GM19328 (cell line): ENCODE measurements around the gene JAZF1.
"Not testable (repeated sequence)": the region's sequence is repeated elsewhere in the genome, so short reads cannot be mapped to it uniquely, and the experiment has no call there.

Experiments
- ATAC-seq: cut with Tn5 transposase; IDR thresholded peaks from one replicate; pipeline ENCODE4 v1.9.1; 2021; ENCODE audit warnings: mild to moderate bottlenecking, moderate library complexity; ENCODE audit not compliant: unreplicated experiment

Gene JAZF1

DNA sequence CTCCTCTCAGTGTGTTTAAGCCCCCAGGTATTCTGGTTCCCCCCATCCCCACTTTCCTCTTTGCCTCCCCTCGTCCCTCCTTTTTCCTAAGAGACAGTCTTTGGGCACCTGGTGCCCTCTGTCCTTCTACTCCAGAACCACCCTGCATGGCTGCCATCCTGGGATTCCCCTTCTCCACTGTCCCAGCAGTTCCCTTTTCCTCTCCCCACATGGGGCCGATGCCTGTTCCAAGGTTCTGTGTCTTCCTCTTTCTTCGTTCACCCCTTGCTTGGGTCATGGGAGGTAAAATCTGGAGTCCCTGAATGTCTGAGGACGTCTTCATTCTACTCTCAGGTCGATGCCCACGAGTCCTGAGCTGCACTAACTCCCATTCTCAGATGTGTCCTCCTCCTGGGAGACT lies 319.8 kb downstream of the JAZF1 start:
- no peak for ATAC-seq

DNA sequence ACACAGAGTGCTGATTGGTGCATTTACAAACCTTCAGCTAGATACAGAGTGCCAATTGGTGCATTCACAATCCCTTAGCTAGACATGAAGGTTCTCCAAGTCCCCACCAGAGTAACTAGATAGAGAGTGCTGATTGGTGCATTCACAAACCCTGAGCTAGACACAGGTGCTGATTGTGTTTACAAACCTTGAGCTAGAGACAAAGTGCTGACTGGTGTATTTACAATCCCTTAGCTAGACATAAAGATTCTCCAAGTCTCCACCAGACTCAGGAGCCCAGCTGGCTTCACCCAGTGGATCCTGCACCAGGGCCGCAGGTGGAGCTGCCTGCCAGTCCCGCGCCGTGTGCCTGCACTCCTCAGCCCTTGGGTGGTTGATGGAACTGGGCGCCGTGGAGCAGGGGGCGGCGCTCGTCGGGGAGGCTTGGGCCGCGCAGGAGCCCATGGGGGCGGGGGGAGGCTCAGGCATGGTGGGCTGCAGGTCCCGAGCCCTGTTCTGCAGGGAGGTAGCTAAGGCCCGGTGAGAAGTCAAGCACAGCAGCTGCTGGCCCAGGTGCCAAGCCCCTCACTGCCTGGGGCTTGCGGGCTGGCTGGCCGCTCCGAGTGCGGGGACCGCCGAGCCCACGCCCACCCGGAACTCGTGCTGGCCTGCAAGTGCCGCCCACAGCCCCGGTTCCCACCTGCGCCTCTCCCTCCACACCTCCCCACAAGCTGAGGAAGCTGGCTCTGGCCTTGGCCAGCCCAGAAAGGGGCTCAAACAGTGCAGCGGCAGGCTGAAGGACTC lies 323.7 kb downstream of the JAZF1 start:
- ATAC-seq: not testable (repeated sequence)

DNA sequence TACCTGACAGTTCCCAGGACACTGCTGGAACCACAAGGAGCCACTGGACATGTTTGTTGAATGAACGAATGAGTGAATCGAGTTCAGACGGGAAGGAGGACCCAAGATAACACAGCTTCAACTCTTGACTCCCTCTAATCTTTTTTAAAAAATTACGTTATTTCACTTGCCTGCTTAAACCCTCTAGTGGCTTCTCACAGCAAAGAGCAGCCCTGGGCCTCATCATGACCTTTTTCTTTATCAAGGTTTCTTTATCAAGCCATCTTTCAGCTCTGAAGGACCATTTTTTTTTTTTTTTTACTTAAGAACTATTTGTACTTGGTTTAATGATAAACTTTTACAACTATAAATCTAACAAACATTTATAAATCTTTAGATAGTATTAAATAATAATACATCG lies 330.1 kb downstream of the JAZF1 start:
- ATAC-seq: no peak

DNA sequence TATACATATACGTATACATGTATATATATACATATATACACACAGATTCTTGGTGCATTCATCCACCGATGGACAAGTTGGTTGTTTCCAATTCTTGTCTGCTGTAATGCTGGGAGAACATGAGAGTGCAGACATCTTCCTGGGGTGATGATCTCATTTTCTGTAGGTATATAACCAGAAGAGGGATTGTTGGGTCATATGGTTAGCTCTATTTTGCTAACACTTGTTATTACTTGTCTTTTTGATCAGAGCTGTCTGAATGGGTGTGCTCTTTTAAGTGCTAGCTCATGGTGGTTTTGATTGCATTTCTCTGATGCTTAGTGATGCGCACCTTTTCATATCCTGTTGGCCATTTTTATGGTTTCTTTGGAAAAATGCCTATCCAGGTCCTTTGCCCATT lies 334.2 kb downstream of the JAZF1 start:
- no peak for ATAC-seq

DNA sequence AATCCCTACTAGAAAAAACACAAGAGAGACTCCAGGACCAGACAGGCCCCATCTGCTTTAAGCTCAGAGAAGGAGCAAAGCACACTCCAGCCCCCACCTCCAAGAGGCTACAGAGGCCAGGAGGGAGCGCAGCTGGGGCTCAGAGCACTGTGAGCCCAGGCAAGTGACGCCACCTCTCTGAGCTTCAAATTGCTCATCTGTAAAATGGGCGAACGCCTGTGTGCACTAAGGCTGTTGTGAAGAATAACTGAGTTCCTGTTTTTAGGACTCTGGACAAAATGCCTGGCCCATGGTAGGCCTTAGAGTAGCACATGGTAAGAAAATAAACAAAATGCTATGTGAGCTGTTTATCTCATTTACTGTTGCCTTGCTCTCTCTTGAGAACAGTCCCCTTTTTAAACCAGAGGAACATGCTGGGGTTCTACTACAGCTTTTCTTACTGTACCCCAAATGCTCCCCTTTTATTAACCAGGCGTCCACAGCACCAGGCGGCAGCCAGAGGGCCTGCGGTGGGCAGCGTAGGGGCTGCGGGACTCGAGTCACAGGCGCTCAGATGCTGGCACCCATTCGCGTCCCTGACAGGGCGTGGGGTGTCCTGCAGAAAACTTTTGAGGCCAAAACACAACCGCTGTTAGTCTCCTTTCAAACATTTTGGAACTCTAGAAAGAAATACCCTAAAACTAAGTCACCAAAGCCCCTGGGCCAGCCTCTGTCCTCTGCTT lies 336.9 kb downstream of the JAZF1 start:
- no peak for ATAC-seq

DNA sequence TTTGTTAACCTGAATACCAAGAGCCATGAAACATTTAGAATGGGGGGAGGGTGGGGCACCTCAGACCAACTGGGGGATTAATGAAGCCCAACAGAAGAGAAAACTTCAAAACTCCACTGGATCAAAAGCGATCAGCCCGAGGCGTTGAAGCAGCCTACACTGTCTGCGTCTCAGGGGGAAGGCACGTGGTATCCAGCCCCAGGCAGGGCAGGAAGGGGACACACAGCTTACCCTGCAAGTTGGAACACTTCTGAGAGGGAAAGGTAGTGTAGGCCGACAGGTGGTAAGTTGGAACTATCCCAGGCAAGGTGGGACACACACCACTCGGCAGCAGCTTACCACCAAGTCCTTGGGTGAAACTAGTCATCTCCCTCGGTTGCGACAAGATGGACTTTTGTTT lies 337.7 kb downstream of the JAZF1 start:
- no peak for ATAC-seq

DNA sequence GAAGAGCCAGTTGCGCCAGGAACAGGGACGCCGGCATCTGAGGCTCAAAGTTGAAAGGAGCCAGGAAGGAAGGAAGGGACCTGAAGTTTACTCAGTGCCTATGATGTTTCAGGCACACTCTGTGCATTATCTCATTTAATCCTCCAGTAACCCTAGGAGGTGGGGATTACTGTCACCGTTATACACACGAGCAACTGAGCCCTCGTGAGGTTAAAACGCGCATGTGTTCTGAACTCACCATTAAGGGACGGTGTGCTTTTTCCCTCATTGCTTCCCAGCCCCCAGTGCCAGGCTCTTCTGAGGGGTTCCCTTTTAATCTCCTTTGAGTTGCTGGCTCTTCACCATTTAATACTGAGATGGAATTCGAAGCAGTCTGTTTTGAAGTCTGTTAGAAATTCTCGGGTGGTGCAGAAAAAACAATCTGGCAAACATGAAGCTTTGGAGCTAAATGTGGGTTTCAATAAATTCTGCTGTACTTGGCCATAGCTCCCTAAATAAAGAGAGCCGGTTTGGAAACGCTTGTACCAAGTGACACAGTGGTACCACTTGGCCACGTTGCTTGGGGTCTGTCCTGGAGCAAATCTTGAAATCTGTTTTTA lies 338.4 kb downstream of the JAZF1 start:
- ATAC-seq: no peak

DNA sequence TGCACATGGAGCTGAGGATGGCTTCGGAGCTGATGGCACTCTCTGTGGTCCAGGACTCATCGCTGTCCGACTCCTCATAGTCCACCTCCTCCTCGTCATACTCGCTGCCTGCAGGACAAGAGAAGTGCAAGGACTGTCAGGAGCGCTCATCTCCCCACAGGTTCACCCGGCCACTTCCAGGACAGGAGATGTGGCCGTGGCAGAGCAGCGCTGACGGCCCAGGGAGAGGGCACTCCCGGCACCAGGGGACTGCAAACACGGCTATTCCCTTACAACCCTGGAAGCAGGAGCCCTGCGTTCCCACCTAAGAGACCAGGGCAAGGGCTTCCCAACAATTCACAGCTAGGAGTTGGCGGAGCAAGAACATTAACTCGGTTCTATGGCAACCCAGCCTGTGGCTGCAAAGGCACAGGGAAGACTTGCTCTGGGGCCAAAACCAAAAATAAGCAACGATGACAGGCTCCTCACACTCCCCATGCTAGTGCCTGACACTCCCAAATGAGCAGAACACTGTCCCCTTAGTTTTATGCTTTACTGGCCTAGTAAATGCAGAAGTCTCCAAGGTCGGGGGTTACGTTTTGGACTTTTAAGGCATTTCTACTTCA lies 339.7 kb downstream of the JAZF1 start:
- no peak for ATAC-seq

DNA sequence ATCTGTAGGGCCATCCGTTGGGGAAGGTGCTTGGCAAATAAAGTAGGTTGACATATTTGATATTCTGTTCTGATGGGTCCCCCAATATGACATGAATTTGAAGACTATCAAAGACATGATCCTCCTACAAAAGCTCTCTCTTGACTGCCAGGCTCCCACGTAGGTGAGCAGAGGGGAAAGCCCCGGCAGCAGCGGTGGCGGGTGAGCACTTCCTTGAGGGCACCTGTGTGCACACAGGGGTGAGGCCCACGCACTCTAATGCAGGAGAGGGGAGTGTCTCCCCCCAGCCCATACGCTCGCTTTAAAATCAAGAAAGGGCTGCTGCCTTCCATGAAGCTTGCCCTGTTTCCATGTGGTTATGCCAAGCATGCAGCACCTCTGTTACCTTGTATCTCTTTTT lies 340.3 kb downstream of the JAZF1 start:
- ATAC-seq: no peak

DNA sequence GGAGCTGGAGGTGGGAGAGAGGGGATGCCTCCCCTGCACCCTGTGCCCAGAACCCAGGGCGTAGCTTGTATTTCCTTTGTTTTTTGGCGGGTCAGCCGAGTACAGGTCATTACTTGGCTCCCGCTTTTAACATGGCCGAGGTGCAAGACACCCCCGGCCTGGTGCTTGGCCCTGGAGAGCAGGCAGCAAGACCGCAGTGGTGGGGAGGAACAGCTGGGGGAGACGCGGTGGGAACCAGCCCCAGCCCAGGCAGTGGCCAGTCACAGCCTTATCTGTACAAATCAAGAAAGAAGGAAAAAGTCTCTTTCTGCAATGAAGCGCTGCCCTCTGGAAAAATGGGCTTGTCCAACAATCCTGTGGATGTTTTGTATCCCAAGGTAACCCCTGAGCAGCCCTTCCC lies 341.5 kb downstream of the JAZF1 start:
- ATAC-seq: no peak

DNA sequence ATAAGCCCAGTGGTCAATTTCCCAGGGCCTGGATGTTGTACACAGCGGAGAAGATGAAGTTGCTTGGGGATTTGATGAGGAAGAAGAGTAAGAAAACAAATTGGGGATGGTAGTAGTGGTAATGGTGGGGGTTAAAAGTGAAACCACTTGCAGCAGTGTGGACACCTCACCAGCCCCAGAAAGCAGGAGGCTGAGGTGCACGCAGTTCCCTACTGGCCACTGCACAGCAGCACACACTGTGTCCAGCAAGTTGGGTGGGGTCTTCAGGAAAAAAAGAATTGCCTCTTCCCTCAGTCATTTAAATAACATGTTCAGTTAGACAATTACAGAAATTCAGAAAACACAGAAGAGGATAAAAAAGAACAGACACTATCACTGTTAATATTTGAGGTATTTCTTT lies 344.1 kb downstream of the JAZF1 start:
- no peak for ATAC-seq

DNA sequence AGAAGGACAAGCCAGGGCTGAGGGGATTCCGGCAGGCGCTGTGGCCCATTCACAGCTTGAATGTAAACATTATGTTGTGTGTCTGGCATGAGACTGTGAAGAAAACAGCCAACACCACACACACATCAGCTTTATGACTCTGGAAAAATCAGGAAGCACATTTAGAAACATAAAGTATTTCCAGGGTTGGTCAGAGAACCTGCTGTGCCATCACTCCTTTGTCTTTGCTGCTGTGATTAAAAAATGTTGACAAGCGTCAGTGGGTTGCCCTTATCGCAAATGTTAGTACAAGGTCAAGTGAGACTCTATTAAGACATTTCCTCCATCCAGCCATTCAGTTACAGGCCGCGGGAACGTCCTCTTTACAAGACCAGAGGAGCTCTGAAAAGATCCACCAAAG lies 345.2 kb downstream of the JAZF1 start:
- ATAC-seq: no peak

DNA sequence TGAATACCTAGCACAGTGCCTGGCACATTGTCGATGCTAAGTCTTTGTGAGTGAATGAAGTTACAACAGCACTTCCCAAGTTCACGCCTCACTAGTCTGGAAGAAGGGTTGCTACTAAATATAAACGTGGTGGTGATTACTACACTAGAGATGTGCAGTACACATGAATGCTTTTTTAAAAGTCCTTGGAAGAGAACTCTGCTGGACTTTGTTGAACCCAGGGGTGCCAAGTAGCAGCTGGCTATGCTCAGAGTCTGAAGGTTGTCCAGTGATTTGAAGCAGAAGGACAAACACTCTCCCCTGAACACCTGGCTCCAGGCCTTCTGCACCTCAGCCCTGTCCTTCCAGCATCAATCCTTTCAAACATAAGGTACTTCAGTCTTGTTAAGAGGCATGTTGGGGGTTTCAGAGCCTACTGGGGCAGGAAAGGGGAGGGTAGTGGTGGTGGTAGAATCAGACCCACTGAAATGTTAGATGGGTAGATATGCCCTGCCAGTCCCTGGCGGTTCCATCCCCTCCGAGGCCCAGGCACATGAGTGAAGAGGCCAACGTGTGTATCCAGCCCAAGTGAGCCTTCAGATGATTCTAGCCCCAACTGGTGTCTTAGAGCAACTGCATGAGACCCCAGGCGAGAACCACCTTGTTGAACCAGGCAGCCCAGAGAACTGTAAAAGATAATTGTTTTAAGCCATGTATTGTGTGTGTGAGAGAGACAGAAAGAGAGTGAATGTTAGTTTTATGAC lies 346.2 kb downstream of the JAZF1 start:
- ATAC-seq: no peak

DNA sequence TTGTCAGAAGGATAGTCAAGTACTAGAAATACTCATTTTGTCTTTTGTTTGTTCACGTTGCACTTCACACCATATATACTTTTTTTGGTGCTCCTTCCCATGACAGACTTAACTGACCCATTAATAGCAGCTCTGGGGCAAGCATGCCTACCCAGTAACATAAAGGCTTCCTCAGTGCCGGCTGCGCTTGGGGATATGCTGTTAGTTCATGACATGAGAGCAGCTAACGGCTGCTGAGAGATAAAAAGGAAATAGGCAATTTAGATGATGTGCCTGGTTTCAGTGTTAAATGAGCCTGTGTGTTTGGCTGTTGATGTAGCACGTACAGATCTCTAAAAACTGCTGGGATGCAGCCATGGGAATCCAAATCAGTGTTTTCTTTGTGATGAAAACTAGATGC lies 354.2 kb downstream of the JAZF1 start:
- no peak for ATAC-seq

DNA sequence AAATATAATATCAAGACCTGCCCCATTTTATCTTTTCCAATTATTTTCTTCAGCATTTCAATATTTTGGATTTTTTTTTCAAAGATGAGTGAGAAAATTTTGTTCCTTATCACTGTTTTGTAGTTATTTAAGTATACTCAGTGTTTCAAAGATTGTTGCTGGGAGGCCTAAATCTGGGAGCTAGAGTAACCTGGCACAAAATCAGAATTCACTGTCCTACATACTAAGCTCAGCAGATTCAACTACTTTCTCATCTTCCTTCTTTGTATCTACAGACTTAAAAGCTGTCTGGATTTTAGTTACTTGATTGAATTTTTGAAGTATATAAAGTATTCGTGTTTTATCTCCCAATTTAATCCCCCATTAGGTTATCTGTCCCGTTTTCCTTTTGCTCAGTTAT lies 354.7 kb downstream of the JAZF1 start:
- ATAC-seq: no peak

DNA sequence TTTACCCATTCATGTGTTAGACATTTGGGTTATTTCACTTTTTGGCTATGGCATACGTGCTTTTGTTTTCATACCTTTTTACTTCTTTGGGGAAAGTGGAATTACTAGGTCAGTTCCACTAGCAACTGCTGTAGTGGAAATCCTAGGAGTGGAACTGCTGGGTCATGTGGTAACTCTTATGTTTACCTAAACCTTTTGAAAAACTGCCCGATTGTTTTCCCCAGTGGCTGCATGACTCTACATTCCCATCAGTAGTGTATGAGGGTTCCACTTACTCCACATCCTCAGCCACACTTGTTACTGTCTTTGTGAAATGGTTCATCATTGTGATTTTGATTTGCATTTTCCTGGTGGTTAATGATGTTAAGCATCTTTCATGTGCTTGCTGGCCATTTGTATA lies 358.4 kb downstream of the JAZF1 start:
- ATAC-seq: no peak

DNA sequence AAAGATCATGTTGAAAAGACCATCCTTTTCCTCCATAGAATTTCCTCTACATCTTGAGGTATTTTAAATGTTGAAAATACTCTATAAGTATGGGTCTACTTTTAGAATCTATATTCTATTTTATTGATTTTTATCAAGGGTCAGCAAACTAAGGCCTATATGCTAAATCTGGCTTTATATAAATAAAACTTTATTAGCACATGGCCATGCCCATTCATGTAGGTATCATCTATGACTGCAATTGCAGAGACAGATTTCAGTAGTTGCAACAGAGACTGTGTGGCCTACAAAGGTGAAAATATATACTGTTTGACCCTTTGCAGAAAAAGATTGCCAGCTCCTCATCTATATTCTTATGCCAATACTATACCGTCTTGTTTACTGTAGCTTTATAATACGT lies 367.9 kb downstream of the JAZF1 start:
- no peak for ATAC-seq

DNA sequence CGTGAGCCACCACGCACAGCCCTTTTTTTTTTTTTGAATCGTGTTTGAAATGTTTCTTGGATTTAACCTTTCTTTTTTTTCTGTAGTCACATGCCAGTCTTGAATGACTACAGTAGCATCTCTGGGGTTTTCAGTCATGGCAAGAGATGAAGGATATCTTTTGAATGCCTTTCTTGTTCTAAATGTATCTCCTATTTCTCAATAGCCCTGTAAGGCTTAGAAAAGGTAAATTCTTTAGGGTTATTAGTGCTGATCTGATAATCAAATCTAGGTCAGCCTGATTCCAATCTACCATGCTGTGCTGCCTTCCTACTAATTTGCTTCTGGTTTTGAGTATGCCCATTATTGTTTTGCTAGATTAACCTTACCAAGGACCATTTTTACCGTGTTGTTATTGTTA lies 370.4 kb downstream of the JAZF1 start:
- no peak for ATAC-seq

DNA sequence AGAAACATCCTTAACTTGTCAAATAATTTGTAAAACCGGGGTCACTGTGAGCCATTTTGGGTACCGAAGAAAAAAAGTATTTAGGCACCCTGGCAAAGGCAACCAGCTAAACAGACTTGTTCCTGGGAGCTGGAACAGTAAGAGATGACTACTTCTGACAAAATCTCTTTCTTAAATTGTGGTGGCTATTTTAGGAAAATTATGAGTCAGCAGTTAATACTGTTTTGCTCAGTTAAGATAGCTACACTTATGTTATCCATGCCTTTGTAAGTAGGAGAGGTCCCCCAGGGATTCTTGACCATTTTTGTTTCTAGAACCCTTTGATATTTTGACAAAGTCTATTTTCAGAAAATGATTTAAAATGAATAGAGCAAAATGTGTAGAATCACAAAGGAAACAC lies 372.0 kb downstream of the JAZF1 start:
- no peak for ATAC-seq

DNA sequence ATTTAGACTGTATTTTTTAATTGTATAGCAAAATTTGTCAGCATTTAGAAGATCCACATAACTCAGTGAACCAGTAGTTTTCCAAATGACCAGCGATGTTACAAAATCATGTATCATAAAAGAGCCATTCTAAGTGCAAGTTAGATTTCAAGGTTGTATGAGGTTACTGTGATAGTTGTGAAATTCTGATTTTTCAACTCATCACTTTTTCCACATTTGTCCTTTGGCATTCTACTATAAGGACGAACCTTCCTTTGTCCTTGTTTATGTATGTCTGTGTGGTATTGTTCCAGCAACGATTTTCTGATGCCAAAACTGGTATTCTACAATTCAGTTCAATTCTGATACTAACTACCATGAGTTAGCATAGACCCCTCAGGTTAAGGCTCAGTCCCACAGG lies 376.5 kb downstream of the JAZF1 start:
- ATAC-seq: no peak

DNA sequence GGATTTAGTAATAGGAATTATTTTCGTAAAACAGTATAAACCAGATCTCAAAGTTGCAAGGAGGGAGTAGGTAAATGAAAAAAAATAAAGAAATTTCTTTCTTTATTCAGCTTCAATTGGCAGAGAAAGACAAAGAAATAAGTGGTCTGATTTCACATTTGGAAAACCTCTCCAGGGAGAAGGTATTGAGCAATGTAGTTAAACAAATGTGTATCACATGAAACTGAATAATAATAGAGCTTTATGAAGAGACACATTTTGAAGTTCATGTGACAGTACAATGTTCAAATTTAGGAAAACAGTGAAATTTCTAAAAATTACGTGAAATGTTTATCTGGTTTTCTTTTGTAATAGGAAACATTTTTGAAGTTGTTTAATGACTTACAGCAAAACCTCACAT lies 377.6 kb downstream of the JAZF1 start:
- no peak for ATAC-seq
